Measurements from ENCODE around the gene CCDC24.

- TF ChIP-seq CEBPG (CRISPR knock-in tag; IDR thresholded peaks at IDR 0.05) (no peak), ZBTB34 (CRISPR knock-in tag; IDR thresholded peaks at IDR 0.05) (no peak), CTCF (CRISPR knock-in tag; IDR thresholded peaks at IDR 0.05) (no peak), ZNF136 (CRISPR knock-in tag; IDR thresholded peaks at IDR 0.05; ENCODE audit: low read depth) (no peak), RXRA (CRISPR knock-in tag; IDR thresholded peaks at IDR 0.05) (no peak), ZNF274 (CRISPR knock-in tag; IDR thresholded peaks at IDR 0.05) (no peak)
Observed at GRCh38 chr1:43998000-43998378, 6.6 kb downstream of the CCDC24 start.

Measured in HepG2 (cell line).